Measurements from ENCODE around the gene IPO13.

DNA sequence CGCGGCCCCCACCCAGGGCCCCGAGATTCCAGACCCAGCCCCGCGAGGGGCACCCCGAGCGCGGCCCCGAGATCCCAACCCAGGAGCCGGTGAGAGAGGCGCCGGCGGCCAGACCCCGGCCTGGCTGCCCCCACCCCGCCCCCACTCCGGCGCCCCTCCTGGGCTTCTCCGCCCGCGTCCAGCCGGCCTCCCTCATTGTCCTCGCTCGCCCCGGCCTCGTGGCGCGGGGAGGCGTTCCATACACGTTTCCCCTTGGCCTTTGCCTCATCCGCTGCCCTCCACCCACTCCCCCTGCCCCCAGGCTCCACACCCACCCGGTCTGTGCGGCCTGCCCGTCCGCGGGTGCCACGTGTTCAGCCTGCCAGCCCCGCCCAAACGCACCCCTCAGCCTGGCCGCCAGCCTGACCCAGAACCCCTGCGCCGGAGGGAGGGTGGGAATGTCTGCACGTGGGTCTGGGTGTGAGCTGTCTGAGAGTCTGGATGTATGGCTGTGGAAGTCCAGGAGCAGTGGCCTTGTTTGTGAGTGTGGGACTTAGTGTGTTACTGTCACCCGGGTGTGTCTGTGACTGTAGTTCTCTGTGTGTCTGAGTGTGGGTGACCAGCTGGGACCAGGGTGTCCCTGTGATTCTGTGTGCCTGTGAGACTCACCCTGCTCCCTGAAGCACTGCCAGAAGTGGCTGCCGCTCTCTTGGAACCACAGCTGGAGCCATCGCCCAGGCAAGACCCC, 32.9 kb downstream of the IPO13 start:
- TF ChIP-seq POLR2A (IDR thresholded peaks at IDR 0.05) (peak; percentile 13), POLR2AphosphoS5 (IDR thresholded peaks at IDR 0.05) (peak in 1 of 3 donors; percentile 9), EP300 (IDR thresholded peaks at IDR 0.05; ENCODE audit: low read depth) (no peak)
- TF ChIP-seq, protein P1, sequence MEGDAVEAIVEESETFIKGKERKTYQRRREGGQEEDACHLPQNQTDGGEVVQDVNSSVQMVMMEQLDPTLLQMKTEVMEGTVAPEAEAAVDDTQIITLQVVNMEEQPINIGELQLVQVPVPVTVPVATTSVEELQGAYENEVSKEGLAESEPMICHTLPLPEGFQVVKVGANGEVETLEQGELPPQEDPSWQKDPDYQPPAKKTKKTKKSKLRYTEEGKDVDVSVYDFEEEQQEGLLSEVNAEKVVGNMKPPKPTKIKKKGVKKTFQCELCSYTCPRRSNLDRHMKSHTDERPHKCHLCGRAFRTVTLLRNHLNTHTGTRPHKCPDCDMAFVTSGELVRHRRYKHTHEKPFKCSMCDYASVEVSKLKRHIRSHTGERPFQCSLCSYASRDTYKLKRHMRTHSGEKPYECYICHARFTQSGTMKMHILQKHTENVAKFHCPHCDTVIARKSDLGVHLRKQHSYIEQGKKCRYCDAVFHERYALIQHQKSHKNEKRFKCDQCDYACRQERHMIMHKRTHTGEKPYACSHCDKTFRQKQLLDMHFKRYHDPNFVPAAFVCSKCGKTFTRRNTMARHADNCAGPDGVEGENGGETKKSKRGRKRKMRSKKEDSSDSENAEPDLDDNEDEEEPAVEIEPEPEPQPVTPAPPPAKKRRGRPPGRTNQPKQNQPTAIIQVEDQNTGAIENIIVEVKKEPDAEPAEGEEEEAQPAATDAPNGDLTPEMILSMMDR (IDR thresholded peaks at IDR 0.05) = no peak

Measured in transverse colon (tissue), 4 donors.